AG04450 (cell line): ENCODE data around the gene PTPRD. TPM values are rescaled to one million over a fixed set of nuclear protein-coding genes. Genes with fewer than 3 reads are reported as not detected.

ENCODE experiments used
- CTCF ChIA-PET: fragments of 300-600, 350-600 bp; formaldehyde crosslinking; extraction: SDS; loops from one replicate; lab custom pipeline; 2022; ENCODE audit warnings: antibody characterized with exemption, inconsistent platforms; lab: Charles Lee
- POLR2A ChIA-PET: fragments of 350-600 bp; formaldehyde crosslinking; extraction: SDS; loops from one replicate; lab custom pipeline; 2021; ENCODE audit warnings: antibody characterized with exemption, inconsistent platforms; lab: Yijun Ruan, JAX
- DNase-seq: peaks from one replicate; pipeline ENCODE4 v3.0.0-alpha.2; 2011; ENCODE audit warnings: low read depth, low spot score
- H3K27ac ChIP-seq: one replicate; pipeline ENCODE4 v1.5.1; 2012; ENCODE audit warnings: low read depth, low read length, control low read depth
- H3K27me3 ChIP-seq: one replicate; pipeline ENCODE4 v1.6.0; 2012; ENCODE audit warnings: low read length; ENCODE audit not compliant: control insufficient read depth, insufficient read depth
- H3K4me3 ChIP-seq: 2 replicates; pipeline ENCODE4 v1.5.1; 2011; ENCODE audit warnings: mild to moderate bottlenecking, low read depth, low read length, control low read depth
- H3K9me3 ChIP-seq: 2 replicates; pipeline ENCODE4 v1.5.1; 2012; ENCODE audit warnings: low read length; ENCODE audit not compliant: control insufficient read depth, insufficient read depth
- polyA plus RNA-seq: library from polyadenylated mRNA; depleted of rRNA; stranded (reverse); fragments of >200 nt; gene quantifications from 2 replicates; pipeline ENCODE4 v1.2.3, GENCODE V29; 2011
- TF ChIP-seq, protein P1 (sequence below): IDR thresholded peaks from 2 replicates; pipeline ENCODE4 v1.5.1; 2011; ENCODE audit warnings: low read depth, low read length, control low read depth, inconsistent platforms

PTPRD gene
- polyA plus RNA-seq, 1 experiment: 0.19 TPM

DNA sequence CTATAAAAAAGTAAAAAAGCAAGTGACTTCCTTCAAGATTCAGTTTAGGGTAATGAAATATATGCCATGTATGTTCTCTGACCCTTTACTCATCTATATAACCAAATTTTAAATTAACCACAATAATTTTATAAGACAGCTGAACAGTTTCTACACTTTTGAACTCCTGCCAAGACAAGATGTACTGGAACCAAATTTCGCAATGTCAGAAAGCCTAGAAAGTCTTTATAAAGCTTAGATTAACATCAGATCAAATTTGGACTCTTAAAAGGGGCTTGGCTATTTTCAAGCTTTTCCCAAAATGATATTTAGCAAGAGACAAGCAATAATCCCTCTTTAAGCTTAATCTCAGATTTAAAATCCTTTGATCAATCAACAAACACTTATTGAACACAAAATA is 362.6 kb downstream of the PTPRD start:
- H3K27me3 ChIP-seq: no peaks in the 10 kb centered on the region
- POLR2A ChIA-PET: no interaction called here
- CTCF ChIA-PET: interaction anchor here (1.0 kb wide), 1 partner anchor 18 kb away, joined by 3 read pairs; no protein-coding TSS in a partner anchor
- DNase-seq: no peak
- no peak overlapping the region for H3K4me3 ChIP-seq
- TF ChIP-seq, protein P1, sequence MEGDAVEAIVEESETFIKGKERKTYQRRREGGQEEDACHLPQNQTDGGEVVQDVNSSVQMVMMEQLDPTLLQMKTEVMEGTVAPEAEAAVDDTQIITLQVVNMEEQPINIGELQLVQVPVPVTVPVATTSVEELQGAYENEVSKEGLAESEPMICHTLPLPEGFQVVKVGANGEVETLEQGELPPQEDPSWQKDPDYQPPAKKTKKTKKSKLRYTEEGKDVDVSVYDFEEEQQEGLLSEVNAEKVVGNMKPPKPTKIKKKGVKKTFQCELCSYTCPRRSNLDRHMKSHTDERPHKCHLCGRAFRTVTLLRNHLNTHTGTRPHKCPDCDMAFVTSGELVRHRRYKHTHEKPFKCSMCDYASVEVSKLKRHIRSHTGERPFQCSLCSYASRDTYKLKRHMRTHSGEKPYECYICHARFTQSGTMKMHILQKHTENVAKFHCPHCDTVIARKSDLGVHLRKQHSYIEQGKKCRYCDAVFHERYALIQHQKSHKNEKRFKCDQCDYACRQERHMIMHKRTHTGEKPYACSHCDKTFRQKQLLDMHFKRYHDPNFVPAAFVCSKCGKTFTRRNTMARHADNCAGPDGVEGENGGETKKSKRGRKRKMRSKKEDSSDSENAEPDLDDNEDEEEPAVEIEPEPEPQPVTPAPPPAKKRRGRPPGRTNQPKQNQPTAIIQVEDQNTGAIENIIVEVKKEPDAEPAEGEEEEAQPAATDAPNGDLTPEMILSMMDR: no peak
- H3K9me3 ChIP-seq: no peaks in the 10 kb centered on the region
- no peak overlapping the region for H3K27ac ChIP-seq

DNA sequence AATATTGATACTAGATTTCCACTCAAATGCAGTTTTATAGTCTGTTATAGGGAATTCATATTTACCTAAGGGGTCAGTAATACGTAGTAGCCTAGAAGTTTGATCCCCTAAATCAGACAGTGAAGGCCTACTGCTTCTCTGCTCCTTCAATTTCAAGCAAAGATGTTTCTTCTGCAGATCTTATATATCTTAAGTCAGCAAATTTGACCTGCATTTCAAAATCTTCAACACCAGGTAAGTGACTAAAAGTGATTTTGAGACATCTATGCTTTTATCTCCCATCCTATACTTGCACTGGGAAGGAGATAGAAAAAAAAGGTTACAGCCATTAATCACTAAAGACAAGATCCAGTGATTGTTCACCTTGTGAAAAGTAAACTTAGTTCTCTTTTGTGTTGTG is 363.9 kb downstream of the PTPRD start:
- Histone ChIP-seq H3K9me3 (no peaks in the 10 kb centered on the region), H3K27me3 (no peaks in the 10 kb centered on the region), H3K4me3 (no peak overlapping the region), H3K27ac (no peak overlapping the region)
- TF ChIP-seq, protein P1: no peak
- POLR2A ChIA-PET: no interaction called here
- no peak for DNase-seq
- CTCF ChIA-PET: no interaction called here

DNA sequence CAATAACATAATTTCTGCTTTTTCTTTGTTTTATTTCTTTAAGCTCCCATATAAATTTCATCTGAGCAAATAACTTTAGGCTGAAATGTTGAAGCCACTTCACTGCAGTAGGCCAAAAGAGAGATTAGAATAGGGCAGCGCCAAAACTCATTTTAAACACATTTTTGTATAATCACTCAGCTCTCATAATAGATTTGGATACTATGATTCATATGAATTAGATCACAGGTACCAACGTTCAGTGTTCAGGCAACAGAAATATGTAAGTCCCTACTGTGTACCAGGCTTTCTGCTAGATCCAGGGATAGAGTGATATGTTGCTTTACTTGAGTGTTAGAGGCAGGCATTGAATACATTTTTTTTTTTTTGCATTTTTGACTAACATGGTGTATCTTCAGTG is 370.5 kb downstream of the PTPRD start:
- Histone ChIP-seq H3K9me3 (no peaks in the 10 kb centered on the region), H3K27ac (no peak overlapping the region), H3K27me3 (no peaks in the 10 kb centered on the region), H3K4me3 (no peak overlapping the region)
- TF ChIP-seq, protein P1: no peak
- DNase-seq: no peak
- ChIA-PET CTCF (interaction anchor here (2.3 kb wide), 1 partner anchor 10 kb away, joined by 8 read pairs; no protein-coding TSS in a partner anchor), POLR2A (no interaction called here)

DNA sequence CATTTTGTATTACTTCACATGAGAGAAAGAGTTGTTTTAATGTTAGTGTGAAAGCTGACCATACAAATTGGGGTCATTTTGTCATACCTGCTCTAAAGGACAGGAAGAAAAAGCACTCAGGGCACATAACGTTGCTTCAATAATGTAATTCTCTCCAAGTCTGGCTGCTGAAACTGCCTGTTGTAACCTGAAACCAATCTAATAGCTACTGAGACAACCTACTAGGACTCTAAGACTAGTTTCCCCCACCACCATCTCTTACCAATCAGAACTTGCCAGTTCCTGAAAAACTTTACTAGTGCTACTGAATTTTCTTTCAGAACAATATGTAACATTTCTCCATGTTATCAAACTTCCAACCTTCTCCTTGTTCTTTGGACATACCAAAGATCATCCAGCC is 374.7 kb downstream of the PTPRD start:
- ChIA-PET CTCF (no interaction called here), POLR2A (no interaction called here)
- H3K9me3 ChIP-seq: no peaks in the 10 kb centered on the region
- no peak for DNase-seq
- no peaks in the 10 kb centered on the region for H3K27me3 ChIP-seq
- H3K27ac ChIP-seq: no peak overlapping the region
- H3K4me3 ChIP-seq: no peak overlapping the region
- TF ChIP-seq, protein P1: no peak

DNA sequence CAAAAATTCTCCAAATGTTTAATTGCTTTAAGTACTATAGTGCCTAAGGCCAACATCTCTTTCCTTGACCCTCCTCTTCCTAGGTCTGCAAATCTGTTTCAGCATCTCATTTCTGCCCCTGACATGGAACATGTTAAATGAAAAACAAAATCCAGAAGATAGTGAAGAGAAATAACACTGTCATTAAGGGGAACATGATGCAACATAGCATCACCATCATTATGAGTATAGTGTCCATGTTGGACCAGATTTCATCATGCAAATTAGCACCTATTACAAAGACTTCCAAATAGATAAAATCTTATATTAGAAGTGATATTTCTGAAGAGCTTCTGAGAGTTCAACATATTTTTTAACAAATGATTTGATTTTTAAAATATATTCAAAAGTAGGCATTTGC is 375.2 kb downstream of the PTPRD start:
- TF ChIP-seq, protein P1: no peak
- H3K4me3 ChIP-seq: no peak overlapping the region
- no peaks in the 10 kb centered on the region for H3K9me3 ChIP-seq
- H3K27me3 ChIP-seq: no peaks in the 10 kb centered on the region
- POLR2A ChIA-PET: no interaction called here
- DNase-seq: no peak
- no peak overlapping the region for H3K27ac ChIP-seq
- CTCF ChIA-PET: no interaction called here
